ENCODE measurements around the gene CABLES1.
"Not testable (repeated sequence)": the region's sequence is repeated elsewhere in the genome, so short reads cannot be mapped to it uniquely, and the experiment has no call there.

Gene CABLES1

DNA sequence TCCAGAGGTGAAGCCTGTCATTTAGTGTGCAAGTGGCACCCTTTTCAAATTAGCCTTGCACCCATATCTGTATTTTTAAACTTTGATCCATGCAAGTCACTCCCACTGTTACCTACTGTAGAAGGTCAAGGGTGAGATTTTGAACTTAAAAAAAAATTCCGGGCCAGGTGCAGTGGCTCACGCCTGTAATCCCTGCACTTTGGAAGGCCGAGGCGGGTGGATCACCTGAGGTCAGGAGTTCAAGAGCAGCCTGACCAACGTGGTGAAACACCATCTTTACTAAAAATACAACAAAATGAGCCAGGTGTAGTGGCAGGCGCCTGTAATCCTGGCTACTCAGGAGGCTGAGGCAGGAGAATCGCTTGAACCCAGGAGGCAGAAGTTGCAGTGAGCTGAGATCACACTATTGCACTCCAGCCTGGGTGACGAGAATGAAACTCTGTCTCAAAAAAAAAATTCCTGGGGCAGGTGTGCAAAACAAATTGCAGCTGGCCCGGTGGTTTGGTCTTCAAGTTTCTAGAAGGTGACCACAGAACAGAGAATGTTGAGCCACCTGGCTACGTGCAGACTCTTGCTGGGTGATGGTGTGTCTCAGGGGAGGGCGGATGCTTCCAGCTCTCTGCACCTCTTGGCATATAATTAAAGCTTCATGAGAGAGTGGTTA is 106.7 kb downstream of the CABLES1 start:
- not testable (repeated sequence) for ATAC-seq, DNase-seq

DNA sequence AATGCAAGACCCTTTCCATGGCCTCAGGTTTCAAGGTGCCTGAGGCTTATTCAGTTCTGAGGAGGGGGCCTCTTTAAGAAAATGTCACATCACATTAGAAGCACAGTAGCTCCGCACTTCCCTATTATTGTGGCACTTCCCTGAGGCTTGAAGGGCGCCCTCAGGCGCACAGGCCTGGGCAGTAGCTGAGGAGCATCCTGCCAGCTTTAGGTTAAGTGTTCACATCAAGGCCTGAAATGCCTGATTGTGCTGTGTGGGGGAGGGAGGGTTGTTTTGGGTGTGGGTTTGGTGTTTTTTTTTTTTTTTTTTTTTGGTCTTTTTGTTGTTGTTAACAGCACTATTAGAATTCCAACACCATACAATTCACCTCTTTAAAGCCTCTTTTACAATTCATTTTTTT is 107.9 kb downstream of the CABLES1 start:
- DNase-seq (no peak), ATAC-seq (no peak)

DNA sequence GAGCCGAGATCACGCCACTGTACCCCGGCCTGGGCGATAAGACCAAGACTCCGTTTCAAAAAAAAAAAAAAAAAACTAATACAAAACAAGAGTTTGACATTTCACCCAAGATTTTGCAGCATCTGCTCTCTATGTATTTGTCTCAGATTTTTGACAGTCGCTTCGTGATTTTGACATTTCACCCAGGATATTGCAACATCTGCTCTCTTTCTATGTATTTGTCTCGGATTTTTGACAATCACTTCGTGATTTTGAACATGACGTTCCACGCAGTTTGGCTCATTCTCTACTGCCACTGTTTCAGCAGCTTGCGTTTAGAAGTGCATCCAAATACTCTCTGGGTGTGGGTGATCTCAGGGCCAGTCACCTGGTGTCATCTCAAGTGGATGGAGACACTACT is 108.5 kb downstream of the CABLES1 start:
- DNase-seq (no peak), ATAC-seq (no peak)

DNA sequence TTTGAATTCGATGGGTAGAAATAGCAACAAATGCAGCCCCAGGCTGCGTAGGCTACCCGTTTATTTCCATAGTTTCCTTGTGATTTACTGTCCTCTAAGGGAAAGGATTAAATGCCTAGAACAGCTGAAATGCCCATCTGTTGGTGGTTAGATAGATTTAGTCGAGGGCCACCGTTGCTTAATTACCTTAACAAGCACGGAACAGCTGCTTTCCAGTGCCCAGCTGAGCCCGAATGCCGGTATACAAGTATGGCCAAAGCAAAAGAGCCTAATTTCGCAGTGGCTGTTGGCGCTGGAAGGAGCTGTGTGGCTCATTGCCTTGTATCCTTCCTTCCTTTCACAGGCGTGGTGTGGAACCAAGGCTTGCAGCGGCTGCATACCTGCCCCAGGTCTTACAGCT is 109.1 kb downstream of the CABLES1 start:
- ATAC-seq (no peak), DNase-seq (no peak)

DNA sequence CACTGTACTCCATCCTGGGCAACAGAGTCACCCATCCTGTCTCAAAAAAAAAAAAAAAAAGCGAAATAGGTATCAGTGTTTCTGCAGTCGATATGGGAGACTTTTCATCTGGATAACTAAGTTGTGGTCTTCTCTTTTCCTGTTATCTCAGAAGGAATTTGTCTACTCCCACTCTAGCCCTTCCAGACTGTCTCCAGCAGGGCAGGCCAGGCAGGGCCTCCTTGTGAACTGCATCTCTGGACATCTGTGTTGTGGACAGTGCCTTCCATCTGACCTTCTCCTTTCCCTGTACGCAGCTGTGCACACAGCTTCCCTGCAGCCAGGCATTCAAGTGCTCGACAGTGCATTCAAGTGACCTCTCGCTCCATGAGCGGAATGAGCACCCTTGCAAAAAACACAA is 110.2 kb downstream of the CABLES1 start:
- no peak for DNase-seq
- ATAC-seq: no peak

DNA sequence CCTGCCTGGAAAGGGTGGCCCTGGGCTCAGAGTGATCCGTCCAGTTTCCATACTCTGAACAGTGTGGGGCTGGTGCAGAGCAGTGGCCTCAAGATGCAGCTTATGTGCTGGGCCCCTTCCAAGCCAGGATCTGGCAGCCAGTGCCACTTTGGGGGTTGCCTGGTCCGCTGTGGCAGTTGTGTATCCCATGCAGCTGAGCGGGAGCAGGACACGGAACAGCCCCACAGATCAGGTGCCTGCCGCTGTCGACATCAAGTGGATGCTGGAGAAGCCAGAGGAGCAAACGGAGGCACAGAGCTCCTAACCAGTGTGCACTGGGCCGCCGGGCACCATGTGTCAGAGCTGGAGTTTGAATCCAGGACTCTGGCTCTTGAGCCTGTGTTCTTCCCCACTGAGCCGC is 112.0 kb downstream of the CABLES1 start:
- ATAC-seq: no peak

DNA sequence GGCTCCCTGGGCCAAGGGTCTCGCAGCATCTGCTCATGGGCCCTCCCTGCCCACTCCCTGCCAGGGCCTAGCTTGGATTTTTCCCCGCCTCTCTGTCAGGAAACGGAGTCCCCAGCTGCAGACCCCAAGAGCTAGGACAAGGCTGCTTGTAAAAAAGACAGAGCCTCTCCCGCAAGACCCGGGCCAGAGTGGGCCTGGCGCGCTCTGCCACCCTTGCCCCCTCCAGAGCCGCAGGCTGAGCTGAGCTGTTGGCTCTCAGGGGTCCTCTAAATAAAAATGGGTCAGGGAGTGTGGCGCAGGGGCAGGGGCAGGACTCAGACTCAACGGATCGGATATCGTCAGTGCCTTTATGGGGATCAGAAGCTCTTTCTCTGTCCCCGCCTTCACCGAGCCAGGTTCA is 112.6 kb downstream of the CABLES1 start:
- DNase-seq: no peak
- ATAC-seq: no peak

More for the DNA sequence above, 112.0 kb downstream of the CABLES1 start:
- no peak for DNase-seq

DNA sequence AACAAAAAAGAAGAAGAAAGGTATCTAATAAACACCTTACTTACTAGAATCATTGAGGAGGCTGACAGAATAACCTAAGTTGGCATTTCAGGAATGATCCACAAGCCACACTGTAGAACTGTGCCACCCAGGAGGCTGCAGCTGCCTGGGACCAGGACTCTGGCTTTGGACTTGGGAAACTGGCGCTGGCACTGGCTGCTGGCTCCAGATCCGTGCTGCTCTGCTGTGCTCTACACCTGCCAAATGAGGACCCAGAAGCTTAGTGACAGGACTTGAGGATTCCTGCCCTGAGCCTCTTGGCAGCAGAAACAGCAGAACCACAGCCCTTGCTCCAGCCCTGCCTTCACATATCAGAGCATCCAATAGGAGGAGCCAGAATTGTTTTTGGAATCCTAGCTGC is 113.5 kb downstream of the CABLES1 start:
- DNase-seq (no peak), ATAC-seq (no peak)

DNA sequence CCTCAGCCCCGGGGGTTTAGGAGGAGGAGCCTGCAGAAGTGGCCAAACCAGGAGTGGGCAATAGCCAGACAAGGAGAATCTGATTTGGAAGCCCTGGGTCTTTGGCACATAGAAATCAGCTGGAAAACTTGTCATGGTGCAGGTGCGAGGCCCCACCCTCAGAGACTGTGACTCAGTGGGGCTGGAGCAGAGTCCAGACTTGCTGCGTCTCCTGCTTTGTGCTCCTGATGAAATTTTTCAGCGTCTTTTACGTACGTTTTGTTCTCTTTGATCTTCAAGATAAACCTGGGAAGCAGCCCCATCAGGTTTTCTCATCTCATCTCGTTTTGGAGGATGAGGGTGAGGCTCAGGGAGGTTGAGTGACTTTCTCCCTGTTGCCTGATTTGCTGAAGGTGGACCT is 114.1 kb downstream of the CABLES1 start:
- DNase-seq (no peak), ATAC-seq (no peak)

DNA sequence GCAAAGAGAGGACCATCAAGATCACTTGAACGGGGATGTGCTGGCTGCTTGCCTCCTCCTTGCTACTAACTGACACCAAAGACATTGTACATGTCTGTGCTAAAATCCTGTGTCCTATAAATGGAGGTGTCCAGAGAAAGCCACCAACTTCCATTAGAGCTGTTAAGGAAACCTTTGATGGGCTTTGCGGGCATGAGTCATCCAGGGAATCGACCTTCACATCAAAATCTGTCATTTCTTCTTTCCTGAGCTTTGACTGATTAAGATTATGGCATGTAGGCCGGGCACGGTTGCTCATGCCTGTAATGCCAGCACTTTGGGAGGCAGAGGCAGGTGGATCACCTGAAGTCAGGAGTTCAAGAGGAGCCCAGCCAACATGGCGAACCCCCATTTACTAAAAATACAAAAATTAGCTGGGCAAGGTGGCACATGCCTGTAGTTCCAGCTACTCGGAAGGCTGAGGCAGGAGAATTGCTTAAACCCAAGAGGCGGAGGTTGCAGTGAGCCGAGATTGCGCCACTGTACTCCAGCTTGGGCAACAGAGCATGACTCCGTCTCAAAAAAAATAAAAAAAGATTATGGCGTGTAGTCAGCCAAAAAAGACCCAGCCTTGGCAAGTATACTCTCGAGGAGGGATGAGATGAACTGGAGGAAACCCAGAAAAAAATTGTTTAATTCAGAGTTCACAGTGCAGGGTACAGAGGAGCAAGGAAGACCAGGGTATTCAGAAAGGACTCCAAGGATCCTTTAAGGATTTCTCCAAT is 115.8 kb downstream of the CABLES1 start:
- ATAC-seq: no peak
- no peak for DNase-seq

DNA sequence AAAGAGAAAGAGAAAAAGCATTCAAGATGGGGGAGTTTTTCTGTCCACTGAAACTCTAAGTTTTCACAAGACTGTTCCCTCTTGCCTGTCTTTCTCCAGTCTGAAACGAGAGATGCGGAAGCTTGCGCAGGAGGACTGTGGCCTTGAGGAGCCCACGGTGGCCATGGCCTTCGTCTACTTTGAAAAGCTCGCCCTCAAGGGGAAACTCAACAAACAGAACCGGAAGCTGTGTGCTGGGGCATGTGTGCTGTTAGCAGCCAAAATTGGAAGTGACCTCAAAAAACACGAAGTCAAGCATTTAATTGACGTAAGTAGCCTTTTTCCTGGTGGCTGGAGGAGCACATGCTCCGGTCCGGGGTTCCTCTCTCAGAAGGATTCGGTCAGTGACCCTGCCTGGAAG is 118.3 kb downstream of the CABLES1 start:
- no peak for ATAC-seq
- no peak for DNase-seq

DNA sequence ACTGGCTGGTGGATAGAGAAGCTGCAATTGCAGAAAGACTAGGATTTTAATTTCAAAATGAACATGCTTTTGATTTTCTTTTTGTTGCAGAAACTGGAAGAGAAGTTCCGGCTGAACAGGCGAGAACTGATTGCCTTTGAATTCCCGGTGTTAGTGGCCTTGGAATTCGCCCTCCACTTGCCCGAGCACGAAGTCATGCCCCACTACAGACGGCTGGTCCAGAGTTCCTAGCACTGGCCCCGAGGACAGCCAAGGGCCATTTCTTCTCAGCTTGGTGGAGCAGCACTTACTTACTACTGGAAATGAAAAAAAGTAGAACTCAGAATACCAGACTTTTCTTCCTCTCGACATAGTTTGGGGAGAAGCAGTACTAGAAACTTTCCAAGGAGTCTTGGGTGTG is 121.9 kb downstream of the CABLES1 start:
- no peak for ATAC-seq
- DNase-seq: no peak

DNA sequence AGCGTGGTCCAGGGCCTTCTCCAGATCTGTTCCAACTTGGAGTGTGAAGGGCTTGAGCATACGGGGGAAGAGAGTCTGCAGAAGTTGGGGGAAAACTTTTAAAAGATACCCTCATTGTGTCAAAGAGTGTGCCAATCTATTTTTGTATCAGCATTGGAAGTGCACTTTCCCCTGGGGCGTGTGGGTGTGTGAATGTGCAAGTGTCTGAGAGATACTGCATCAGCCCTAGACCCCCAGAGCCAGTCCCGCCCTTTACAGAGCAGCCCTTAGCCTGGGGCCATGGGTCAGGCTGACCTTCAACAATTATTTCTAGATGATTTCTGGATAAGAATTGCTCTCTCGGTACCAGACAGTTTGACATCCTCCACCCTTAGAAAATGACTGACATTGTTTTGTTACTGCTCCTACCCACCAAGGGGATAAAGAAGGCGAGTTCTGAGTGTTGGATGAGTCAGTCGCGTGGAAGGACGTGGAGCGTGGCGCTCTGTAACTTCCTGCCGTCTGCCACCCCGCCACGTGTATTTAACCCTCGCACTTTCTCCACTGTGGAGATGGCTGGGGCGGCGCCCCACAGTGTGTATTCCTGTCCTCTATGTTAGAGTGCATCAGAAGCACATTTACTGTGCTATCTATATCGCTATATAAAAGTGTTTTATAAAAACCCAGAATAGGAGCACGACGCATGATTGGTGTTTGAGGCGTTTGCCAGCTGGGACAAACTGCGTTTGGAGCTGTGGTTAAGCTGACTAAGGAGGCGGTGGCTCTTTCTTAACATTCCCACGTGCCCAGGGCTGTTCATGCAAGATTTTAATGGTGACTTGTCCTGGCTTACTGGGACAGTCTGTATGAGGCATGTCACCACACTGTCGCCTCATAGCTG is 122.6 kb downstream of the CABLES1 start:
- DNase-seq (no peak), ATAC-seq (no peak)

DNA sequence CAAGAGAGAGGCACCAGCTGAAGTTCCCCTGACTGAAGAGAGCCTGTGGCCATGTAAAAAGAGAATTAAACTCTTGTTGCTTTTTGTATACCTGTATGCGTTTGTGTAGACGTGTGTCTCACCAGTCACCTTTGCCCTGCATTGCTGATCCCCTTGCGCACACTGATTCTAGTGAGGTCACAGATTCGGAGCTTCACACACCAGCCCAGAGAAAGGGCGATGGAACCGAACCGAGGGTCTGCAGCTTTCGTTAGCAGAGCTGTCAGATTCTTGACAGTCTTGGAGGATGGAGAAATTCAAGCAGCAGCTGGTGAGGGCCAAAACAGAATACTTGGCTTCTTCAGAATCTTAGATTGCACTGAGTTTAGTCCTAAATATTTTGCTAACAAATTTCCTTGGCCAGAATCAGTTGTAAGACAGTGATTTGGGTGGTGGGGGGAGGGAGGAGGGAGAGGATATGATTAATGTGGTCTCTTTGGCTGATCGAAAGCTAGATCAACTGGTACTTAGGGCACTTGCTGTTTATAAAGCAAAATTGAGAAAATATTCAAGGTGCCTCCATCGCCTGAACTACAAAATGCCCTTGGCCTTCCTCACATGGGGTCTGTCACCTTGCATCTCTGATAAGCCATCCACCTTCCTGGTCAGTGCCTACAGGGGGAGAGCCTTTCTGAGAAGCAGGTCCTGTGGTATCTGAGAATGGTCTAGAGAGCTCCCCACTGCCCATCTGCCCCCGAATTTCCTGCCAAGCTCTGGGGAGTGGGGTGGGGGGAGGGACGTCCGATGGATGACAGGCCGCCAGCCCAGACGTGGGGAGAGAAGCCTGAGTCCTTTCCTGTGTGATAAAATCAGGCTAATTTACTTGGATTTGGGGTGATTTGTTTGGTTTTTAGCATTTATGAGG is 123.5 kb downstream of the CABLES1 start:
- DNase-seq: no peak
- ATAC-seq: no peak

DNA sequence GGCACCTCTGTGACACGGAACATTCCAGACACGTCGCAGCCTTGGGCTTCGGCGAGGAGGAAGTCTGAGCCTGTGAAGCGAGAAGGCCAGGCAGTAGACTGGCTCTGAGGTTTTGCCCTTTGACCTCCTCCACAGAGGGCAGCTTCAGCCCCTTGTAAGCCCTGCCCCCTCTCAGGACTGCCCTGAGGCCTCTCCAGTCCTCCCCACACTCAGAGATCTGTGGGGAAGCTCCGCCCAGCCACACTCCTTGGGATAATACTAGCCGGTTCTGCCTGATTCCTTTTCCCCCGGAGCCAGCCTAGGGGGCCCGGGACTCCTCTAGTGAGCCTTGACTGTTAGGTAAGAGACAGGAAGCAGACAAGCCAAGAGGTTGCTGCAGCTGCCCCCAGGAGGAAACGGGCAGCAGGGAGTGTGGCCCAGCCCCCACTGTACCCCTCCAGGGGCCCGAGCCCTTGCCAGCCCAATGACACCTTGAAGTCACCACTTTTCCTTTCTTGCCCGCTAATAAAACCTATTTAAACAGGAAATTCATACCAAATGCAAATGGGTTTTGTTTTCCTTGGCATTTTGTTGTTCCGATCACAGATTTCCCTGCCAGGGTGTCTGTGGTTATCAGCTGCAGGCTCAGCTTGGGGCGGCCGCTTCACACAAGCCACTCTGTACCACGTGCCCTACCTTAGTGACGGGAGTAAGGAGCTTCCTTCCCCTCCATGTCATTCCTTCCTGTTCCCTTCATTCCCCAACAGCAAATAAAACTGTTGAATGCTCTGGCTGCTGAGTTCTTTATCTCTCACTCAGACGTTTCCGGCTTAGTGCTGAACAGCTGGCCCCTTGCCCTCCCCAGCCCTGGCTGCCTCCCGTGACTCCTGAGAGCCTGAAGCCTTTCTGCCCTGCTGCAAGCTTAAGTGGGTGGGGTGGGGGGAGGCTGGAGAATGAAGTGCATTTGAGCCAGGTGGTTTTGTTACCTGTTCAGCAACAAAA is 124.7 kb downstream of the CABLES1 start:
- DNase-seq (peak; percentile 40), ATAC-seq (peak; percentile 47)

DNA sequence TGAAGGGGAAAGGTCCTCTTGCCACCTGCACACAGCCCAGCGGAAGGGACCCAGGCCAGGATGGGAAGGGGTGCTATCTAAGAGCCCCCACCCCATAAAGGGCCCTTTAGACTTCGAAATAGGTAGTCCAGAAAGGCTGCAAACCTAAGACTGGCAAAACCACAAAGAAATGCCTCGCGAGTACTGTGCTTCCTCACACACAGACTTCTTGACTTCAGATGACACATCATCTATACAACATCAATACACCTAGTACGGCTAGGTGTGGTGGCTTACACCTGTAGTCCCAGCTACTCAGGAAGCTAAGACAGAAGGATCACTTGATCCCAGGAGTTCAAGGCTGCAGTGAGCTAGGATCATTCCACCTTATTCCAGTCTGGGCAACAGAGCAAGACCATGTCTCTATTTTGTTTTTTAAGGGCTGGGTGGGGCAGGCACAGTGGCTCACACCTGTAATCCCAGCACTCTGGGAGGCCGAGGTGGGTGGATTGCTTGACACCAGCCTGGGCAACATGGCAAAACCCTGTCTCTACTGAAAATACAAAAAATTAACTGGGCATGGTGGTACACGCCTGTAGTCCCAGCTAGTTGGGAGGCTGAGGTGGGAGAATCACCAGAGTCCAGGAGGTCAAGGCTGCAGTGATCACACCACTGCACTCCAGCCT is 125.8 kb downstream of the CABLES1 start:
- no peak for DNase-seq
- ATAC-seq: no peak

DNA sequence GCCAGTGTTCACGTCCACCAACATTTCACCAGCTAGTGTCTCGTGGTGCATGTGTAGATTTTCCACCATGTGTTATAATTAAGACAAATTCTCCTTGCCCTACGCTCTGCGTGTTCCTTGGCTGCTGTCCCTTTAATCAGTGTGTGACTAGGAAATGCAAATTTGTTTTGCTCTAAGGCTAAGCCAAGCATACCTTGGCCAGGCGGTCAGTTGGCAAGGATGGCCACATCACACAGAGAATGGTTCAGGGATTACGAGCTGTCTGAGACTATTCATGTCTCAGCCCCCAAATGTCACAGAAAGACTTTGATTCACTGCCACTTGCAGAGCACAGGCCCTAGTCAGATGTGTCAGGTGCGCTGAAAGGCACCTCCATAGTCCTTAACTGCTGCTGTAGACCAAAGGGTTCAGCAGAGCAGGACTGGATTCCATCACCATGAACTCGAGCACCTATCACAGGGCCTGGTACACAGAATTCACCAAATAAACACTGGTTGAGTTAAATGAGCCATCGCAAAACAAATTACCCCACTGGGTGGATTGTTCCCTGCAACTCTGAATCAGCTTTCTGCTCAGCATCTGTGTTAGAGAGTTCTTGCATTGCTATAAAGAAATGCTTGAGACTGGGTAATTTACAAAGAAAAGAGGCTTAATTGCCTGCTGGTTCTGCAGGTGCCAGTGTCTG is 128.4 kb downstream of the CABLES1 start:
- DNase-seq: no peak
- no peak for ATAC-seq

DNA sequence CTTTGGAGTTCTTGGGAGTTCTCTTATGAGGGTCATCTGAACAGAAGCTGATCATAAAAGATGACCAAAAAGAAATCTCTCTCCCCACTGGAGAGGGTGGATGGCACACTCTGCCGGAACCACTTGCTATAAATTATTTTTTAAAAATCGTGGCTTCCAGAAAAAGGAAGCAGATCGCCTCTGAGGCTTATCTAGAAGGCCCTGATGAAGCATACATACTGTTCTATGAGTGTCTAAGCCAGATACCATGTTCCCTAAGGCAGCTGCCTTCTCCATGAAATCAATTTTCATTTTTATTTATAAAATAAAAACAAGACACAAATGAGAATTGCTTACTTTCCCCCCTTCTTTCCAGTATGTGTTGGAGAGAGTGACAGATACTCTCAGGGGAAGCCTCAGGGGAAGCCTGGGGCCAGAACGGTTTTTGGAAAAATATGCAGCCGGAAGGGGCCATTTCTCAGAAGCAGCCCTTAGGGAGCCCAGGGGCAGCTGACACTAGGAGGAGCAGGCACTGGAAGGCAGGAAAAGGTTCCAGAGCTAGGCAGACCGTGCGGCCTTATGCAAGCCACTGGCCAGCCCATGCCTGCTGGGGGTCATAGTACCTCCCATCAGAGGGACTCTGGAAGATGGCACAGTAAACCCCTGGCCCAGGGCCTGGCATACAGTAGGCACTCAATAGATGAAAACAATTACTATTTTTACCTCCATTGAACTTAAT is 130.6 kb downstream of the CABLES1 start:
- no peak for DNase-seq
- no peak for ATAC-seq

Measured in stimulated activated naive CD8-positive, alpha-beta T cell treated with anti-CD3 and anti-CD28 coated beads, Interleukin-15, Interleukin-2, amounts not matched to agents 100 U/mL and 50 U/mL, for 24 hours (primary cell).